PC-3 (cell line): ENCODE results near the gene CYB5R2. TPM values are rescaled to one million over a fixed set of nuclear protein-coding genes. Genes with fewer than 3 reads are reported as not detected.

Source experiments
- ATAC-seq: fragments of 200-7000 bp; cut with Tn5 transposase; 2 replicates; pipeline ENCODE4 v1.9.1; 2020; ENCODE audit warnings: mild to moderate bottlenecking, moderate library complexity
- BruUV-seq: library from RNA; stranded (reverse); fragments of 400-500 nt; replicated peaks from 2 replicates; lab custom pipeline; 2021; lab: Mats Ljungman, UMichigan
- CTCF ChIA-PET: fragments of 300-600 bp; sonication (Branson Sonifier 250); formaldehyde crosslinking; loops from one replicate; lab custom pipeline; 2022; ENCODE audit warnings: antibody characterized with exemption; lab: Charles Lee
- POLR2A ChIA-PET: fragments of 300-600 bp; sonication (Branson Sonifier 250); formaldehyde crosslinking; loops from one replicate; lab custom pipeline; 2022; ENCODE audit warnings: antibody characterized with exemption; ENCODE audit not compliant: unreplicated experiment; lab: Charles Lee
- DNase-seq: peaks from one replicate; pipeline ENCODE4 v3.0.0-alpha.2; 2015
- H2AFZ ChIP-seq: fragments of 300-600 bp; sonication (generic); 2 replicates; pipeline ENCODE4 v1.6.0; 2016; ENCODE audit warnings: antibody characterized with exemption, low read length
- H3F3A ChIP-seq: fragments of 300-600 bp; sonication (generic); one replicate; pipeline ENCODE4 v1.6.0; 2017; ENCODE audit warnings: antibody characterized with exemption, low read length, control low read depth, mild to moderate bottlenecking; ENCODE audit not compliant: unreplicated experiment
- H3K27ac ChIP-seq: fragments of 300-600 bp; sonication (generic); 2 replicates; pipeline ENCODE4 v1.5.1; 2016; ENCODE audit warnings: mild to moderate bottlenecking, low read length
- H3K27me3 ChIP-seq: fragments of 300-600 bp; sonication (generic); 2 replicates; pipeline ENCODE4 v1.6.1; 2016; ENCODE audit warnings: low read length, mixed read lengths
- H3K36me3 ChIP-seq: fragments of 300-600 bp; sonication (generic); 2 replicates; pipeline ENCODE4 v1.6.1; 2016; ENCODE audit warnings: low read depth, mixed run types, low read length, mixed read lengths
- H3K4me1 ChIP-seq: fragments of 300-600 bp; sonication (generic); 2 replicates; pipeline ENCODE4 v1.5.1; 2016; ENCODE audit warnings: low read length; ENCODE audit not compliant: insufficient read depth
- H3K4me2 ChIP-seq: fragments of 300-600 bp; sonication (generic); 2 replicates; pipeline ENCODE4 v1.6.0; 2016; ENCODE audit warnings: low read length
- H3K4me3 ChIP-seq: fragments of 300-600 bp; sonication (generic); 2 replicates; pipeline ENCODE4 v1.5.1; 2016; ENCODE audit warnings: mild to moderate bottlenecking, low read length, mixed read lengths
- H3K79me2 ChIP-seq: fragments of 300-600 bp; sonication (generic); 2 replicates; pipeline ENCODE4 v1.6.1; 2017; ENCODE audit warnings: low read length, mixed read lengths
- H3K9ac ChIP-seq: fragments of 300-600 bp; sonication (generic); 2 replicates; pipeline ENCODE4 v1.6.0; 2016; ENCODE audit warnings: mild to moderate bottlenecking, low read length
- H3K9me2 ChIP-seq: fragments of 300-600 bp; sonication (generic); replicated peaks from 2 replicates; pipeline ENCODE4 v1.6.1; 2016; ENCODE audit warnings: mixed run types, low read length, mixed read lengths
- H3K9me3 ChIP-seq: fragments of 300-600 bp; sonication (generic); 2 replicates; pipeline ENCODE4 v1.6.1; 2016; ENCODE audit warnings: low read length, mixed read lengths
- H4K20me1 ChIP-seq: fragments of 300-600 bp; sonication (generic); 2 replicates; pipeline ENCODE4 v1.6.1; 2016; ENCODE audit warnings: low read length, mixed read lengths
- CTCF ChIP-seq: fragments of 300-600 bp; sonication (generic); conservative IDR thresholded peaks from 2 replicates; pipeline ENCODE4 v1.5.1; 2017; ENCODE audit warnings: antibody characterized with exemption, low read depth, mild to moderate bottlenecking, low read length
- EZH2 ChIP-seq: fragments of 300-600 bp; sonication (generic); IDR thresholded peaks from one replicate; pipeline ENCODE4 v1.6.1; 2017; ENCODE audit warnings: antibody characterized with exemption, mild to moderate bottlenecking, low read length; ENCODE audit not compliant: unreplicated experiment
- EZH2phosphoT487 ChIP-seq: fragments of 300-600 bp; sonication (generic); IDR thresholded peaks from 2 replicates; pipeline ENCODE4 v1.6.1; 2018; ENCODE audit warnings: mild to moderate bottlenecking, antibody characterized with exemption, low read length, borderline replicate concordance
- intact Hi-C: fragments of 100-400 bp; cut with micrococcal nuclease; formaldehyde crosslinking; loops from 2 replicates; pipeline ENCODE4 v1.9.0; 2023
- total RNA-seq: library from RNA; depleted of rRNA; stranded (reverse); fragments of >200 nt; gene quantifications from 2 replicates; pipeline ENCODE4 v1.2.3, GENCODE V29; 2014

The CYB5R2 gene
- total RNA-seq, 1 experiment from 2014 or later = 5.4 TPM

DNA sequence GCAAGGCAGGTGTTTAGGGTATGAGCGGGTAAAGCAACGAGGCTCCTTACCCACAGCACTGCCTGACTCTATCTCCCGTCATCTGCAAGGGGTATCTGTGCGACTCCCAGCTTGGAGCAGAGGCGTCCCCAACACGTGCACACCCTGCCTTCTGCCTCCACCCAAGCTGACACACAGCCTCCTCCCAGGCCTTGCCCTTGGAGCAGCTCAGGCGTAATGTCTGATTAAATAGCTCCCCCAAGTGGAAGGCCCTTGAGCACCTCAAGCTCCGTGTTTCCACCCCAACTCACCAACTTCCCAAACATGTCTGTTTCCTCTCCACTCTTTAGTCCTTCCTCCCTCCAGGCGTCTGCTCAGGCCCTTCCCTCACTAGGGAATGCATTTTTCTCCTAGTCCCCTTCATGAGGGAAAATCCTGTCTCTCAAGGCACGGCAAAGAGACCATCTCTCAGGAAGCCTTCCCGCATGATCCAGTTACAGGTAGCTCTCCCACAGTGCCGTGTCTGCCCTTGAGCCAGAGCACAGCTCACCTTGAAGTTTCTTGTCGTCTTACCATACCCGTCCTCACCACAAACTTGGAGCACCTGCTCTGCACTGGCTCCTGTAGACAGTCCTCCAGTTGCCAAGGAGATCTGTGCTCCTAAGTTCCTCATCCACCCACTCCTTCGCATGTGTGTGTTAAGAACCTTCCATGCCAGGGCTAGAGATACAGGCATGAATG is 15.8 kb downstream of the CYB5R2 start:
- TF ChIP-seq EZH2phosphoT487 (no peak), CTCF (peak; percentile 67), EZH2 (no peak)
- Histone ChIP-seq H3K27ac (no peak overlapping the region), H3K9me2 (no peaks in the 10 kb centered on the region), H3K27me3 (no peaks in the 10 kb centered on the region), H3K4me2 (no peak overlapping the region), H2AFZ (no peak overlapping the region), H3K79me2 (no peaks in the 10 kb centered on the region), H3K4me3 (no peak overlapping the region), H3F3A (no peaks in the 10 kb centered on the region), H4K20me1 (no peaks in the 10 kb centered on the region), H3K9me3 (no peaks in the 10 kb centered on the region), H3K4me1 (no peaks in the 10 kb centered on the region), H3K36me3 (no peaks in the 10 kb centered on the region), H3K9ac (no peak overlapping the region)
- peak; percentile 71 for ATAC-seq
- no TSS peak for BruUV-seq
- CTCF ChIA-PET = interaction anchor here (0.6 to 1.0 kb wide), 2 partner anchors 86 to 185 kb away, joined by 3 to 6 read pairs; no protein-coding TSS in a partner anchor
- intact Hi-C loops = no loop called here
- POLR2A ChIA-PET = no interaction called here
- DNase-seq = peak; percentile 79

DNA sequence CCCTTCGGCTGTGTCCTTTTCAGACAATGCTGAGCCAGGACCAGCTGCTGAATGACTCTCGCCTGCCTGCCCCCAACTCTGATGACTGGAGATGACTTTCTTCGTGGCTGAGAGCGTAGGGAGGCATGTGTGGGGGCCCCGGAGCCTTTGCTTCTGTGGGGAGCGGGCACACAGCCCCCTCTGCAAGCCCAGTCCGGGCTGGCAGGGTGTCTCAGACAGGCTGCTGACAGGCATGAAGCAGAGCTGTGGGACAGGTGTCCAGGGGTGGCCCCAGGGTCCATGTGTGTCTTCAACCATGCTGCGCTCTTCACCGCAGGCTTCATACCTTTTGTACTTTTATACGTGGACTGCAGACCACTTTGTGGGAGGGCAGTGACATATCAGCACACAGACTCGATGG is 16.6 kb downstream of the CYB5R2 start:
- H3K9ac ChIP-seq = no peak overlapping the region
- H3K27ac ChIP-seq = no peak overlapping the region
- no peak overlapping the region for H2AFZ ChIP-seq
- no peaks in the 10 kb centered on the region for H3K9me3 ChIP-seq
- no peak for DNase-seq
- no peak overlapping the region for H3K4me3 ChIP-seq
- H3K79me2 ChIP-seq = no peaks in the 10 kb centered on the region
- ChIA-PET POLR2A (no interaction called here), CTCF (interaction anchor here (0.6 to 1.0 kb wide), 2 partner anchors 85 to 184 kb away, joined by 3 to 6 read pairs; no protein-coding TSS in a partner anchor)
- intact Hi-C loops = no loop called here
- TF ChIP-seq CTCF = no peak
- no peak for TF ChIP-seq EZH2phosphoT487
- TF ChIP-seq EZH2 = no peak
- no peak overlapping the region for H3K4me2 ChIP-seq
- H4K20me1 ChIP-seq = no peaks in the 10 kb centered on the region
- no peaks in the 10 kb centered on the region for H3K9me2 ChIP-seq
- BruUV-seq = no TSS peak
- no peaks in the 10 kb centered on the region for H3K27me3 ChIP-seq
- no peaks in the 10 kb centered on the region for H3F3A ChIP-seq
- no peak for ATAC-seq
- no peaks in the 10 kb centered on the region for H3K36me3 ChIP-seq
- H3K4me1 ChIP-seq = no peaks in the 10 kb centered on the region
